Ovary (tissue), 9 donors: ENCODE measurements around the gene USP25. TPM values are rescaled to one million over a fixed set of nuclear protein-coding genes. Genes with fewer than 3 reads are reported as not detected.

Experiments used
- DNase-seq, 5 donors: peaks; one replicate each; pipeline ENCODE4 v3.0.0-alpha.2; 2019 to 2020
- H3K27ac ChIP-seq, 2 donors: fragments of 200-600 bp; one replicate each; pipeline versions ENCODE4 v1.5.1 to v1.8.0; 2019 to 2022
- H3K27me3 ChIP-seq: fragments of 200-600 bp; one replicate; pipeline ENCODE4 v1.8.0; 2022
- H3K36me3 ChIP-seq: fragments of 200-600 bp; sonication (generic); one replicate; pipeline ENCODE4 v1.5.1; 2019
- H3K4me1 ChIP-seq: one replicate; pipeline ENCODE4 v1.8.1; 2013; ENCODE audit warnings: mild to moderate bottlenecking, moderate library complexity; ENCODE audit not compliant: insufficient read depth
- H3K4me3 ChIP-seq: fragments of 200-600 bp; sonication (generic); one replicate; pipeline ENCODE4 v1.5.1; 2017
- H3K9me3 ChIP-seq, 2 donors: fragments of 200-600 bp in 1 of 2; sonication (generic) in 1 of 2; one replicate each; pipeline versions ENCODE4 v1.5.1 to v1.8.1; 2013 to 2019; ENCODE audit warnings: mild to moderate bottlenecking in 1 of 2, moderate library complexity in 1 of 2
- CTCF ChIP-seq, 3 donors: fragments of 450-650 bp in 2 of 3; fragments of 200-600 bp in 1 of 3; IDR thresholded peaks; one replicate each; pipeline versions ENCODE4 v1.5.1 to v1.8.0; 2016 to 2022; ENCODE audit warnings: antibody characterized with exemption in 3 of 3, mild to moderate bottlenecking in 1 of 3
- EP300 ChIP-seq: sonication (generic); formaldehyde crosslinking; IDR thresholded peaks from one replicate; pipeline ENCODE4 v1.6.1; 2017; ENCODE audit warnings: antibody characterized with exemption
- POLR2A ChIP-seq: fragments of 450-650 bp; IDR thresholded peaks from one replicate; pipeline ENCODE4 v1.6.1; 2017; ENCODE audit warnings: antibody characterized with exemption, mild to moderate bottlenecking, moderate library complexity
- WGBS, 3 donors: extraction: QIAGEN DNeasy Blood & Tissue Kit in 1 of 3; methylation state at CpG; one replicate each; pipeline versions ENCODE4 v1.1.5 to v1.1.7; 2013 to 2017; 5-methylcytosine and 5-hydroxymethylcytosine counted together
- intact Hi-C, 4 donors: fragments of 100-400 bp; cut with DNase I; formaldehyde crosslinking; loops; one replicate each; pipeline versions ENCODE4 v1.11.0 to v1.15.1; 2022 to 2023
- polyA plus RNA-seq, 2 donors: library from polyadenylated mRNA; stranded (reverse); fragments of 200-250 nt in 1 of 2; fragments of 350-450 nt in 1 of 2; fragmentation: Illumina TruSeq in 1 of 2; extraction: RNeasy Lipid Tissue Mini Kit (QIAGEN cat#74804) in 1 of 2; gene quantifications; one replicate each; pipeline ENCODE4 v1.2.3, GENCODE V29; 2013 to 2014
- total RNA-seq, 7 donors: library from RNA; depleted of rRNA in 2 of 7; stranded (reverse); fragments of >200 nt in 2 of 7; fragmentation: NEBNext Ultra II Directional in 3 of 7; extraction: Animal tissue kit (Norgen Biotek cat#: 25700) in 3 of 7; gene quantifications; one replicate each; pipeline versions ENCODE4 v1.1.0 to v1.2.4, GENCODE V29; 2016 to 2023
- donor health status: DM: no; HTN: no; CAD: no; lungs with moderate emphysema.
- donor health status: DM: no; HTN: no; CAD: no.
- donor health status: Bipolar disorder and iron deficiency.
- donor health status: DM: yes; HTN: yes; CAD: no.
- donor health status: DM: no; HTN: no; CAD: no.
- donor health status: DM: yes; HTN: yes; CAD: no.

The USP25 gene
- total and polyA plus RNA-seq, 9 donors, result 11.9 to 40.8 (median 34.9) TPM

GRCh38 chr21:15764878-15765277 is 35.1 kb downstream of the USP25 start:
- no peak for DNase-seq
- Histone ChIP-seq H3K27me3 (no peaks in the 10 kb centered on the region), H3K27ac (no peak overlapping the region), H3K36me3 (no peaks in the 10 kb centered on the region), H3K4me3 (no peak overlapping the region), H3K9me3 (no peaks in the 10 kb centered on the region), H3K4me1 (peaks cover 2% of the 10 kb centered on the region)
- 4 to 31% (median 7%) methylated on average over 3 of the region's 3 CpGs for WGBS, 3 donors
- TF ChIP-seq EP300 (no peak), CTCF (IDR thresholded peaks at IDR 0.05) (no peak)
- intact Hi-C loops, result no loop called here

DNA sequence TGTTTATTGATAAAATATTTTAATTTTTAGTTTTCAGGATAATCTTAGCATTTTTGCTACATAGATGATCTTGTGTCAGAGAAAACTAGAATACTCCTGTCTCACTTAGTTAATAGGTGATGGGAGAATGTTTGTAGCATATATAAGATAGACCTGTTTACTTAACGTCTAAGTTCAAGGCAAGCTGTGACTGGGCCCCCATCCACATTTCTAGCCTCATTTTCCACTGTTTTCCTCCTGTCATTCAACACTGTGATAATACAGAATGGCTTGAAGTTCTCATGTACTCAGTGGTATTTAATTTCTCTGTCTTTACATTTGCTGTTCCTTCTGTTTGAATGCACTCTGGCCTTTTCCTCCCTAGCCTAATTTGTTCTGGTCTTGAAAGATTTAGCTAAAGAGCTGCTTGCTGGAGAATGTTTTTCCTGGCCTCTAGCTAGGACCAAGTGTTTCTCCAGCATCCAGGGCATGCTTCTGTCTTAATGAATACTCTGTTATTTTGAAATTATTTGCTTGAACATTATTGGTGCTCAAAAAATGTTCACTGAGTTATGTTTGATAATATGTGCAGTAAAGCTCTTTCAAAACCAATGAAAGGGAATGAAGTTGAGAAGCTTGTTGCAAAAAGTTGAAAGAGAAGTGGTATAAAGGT is 37.3 kb downstream of the USP25 start:
- no peak for TF ChIP-seq POLR2A
- no peak for TF ChIP-seq CTCF (IDR thresholded peaks at IDR 0.05)
- no peak for TF ChIP-seq EP300
- Histone ChIP-seq H3K27ac (no peak overlapping the region), H3K4me3 (no peak overlapping the region), H3K27me3 (no peaks in the 10 kb centered on the region), H3K4me1 (peaks cover 4% of the 10 kb centered on the region), H3K9me3 (no peaks in the 10 kb centered on the region), H3K36me3 (no peaks in the 10 kb centered on the region)
- intact Hi-C loops, result no loop called here
- WGBS, 3 donors, result 9 to 50% (median 20%) methylated on average over 1 of the region's 1 CpG
- no peak for DNase-seq

- no peak overlapping the region for H3K4me3 ChIP-seq
- 80 to 92% (median 90%) methylated on average over 5 of the region's 5 CpGs for WGBS, 3 donors
- TF ChIP-seq CTCF (IDR thresholded peaks at IDR 0.05) (no peak), EP300 (no peak), POLR2A (no peak)
- H3K9me3 ChIP-seq, result no peaks in the 10 kb centered on the region
- no peaks in the 10 kb centered on the region for H3K36me3 ChIP-seq
- DNase-seq, result no peak
- peaks cover 4% of the 10 kb centered on the region for H3K4me1 ChIP-seq
- no peak overlapping the region for H3K27ac ChIP-seq
- intact Hi-C loops, result no loop called here
- H3K27me3 ChIP-seq, result no peaks in the 10 kb centered on the region
These were observed 38.3 kb downstream of the USP25 start for GRCh38 chr21:15768045-15768601.

- Histone ChIP-seq H3K27ac (no peak overlapping the region), H3K4me3 (no peak overlapping the region), H3K27me3 (no peaks in the 10 kb centered on the region), H3K9me3 (no peaks in the 10 kb centered on the region), H3K4me1 (peaks cover 4% of the 10 kb centered on the region), H3K36me3 (no peaks in the 10 kb centered on the region)
- intact Hi-C loops, result no loop called here
- 92 to 97% (median 96%) methylated on average over 2 of the region's 2 CpGs for WGBS, 3 donors
- DNase-seq, result no peak
- no peak for TF ChIP-seq POLR2A
- TF ChIP-seq EP300, result no peak
- TF ChIP-seq CTCF (IDR thresholded peaks at IDR 0.05), result no peak
These were observed 39.1 kb downstream of the USP25 start for GRCh38 chr21:15768853-15769252.
